IMR-90 (cell line): Measurements from ENCODE around the gene KCNJ16. TPM values are rescaled to one million over a fixed set of nuclear protein-coding genes. Genes with fewer than 3 reads are reported as not detected.
A peak's percentile ranks its signal among the peaks of the same experiment; 100 is the strongest.

Experiments used
- ATAC-seq: fragments of 200-7000 bp; cut with Tn5 transposase; 2 replicates; pipeline ENCODE4 v1.9.1; 2020; ENCODE audit warnings: low read depth, mild to moderate bottlenecking, moderate library complexity
- BruUV-seq: library from RNA; stranded (reverse); fragments of 400-500 nt; replicated peaks from 2 replicates; lab custom pipeline; 2021; lab: Mats Ljungman, UMichigan
- CTCF ChIA-PET: fragments of 300-600 bp; formaldehyde crosslinking; extraction: SDS; loops from one replicate; lab custom pipeline; 2021; ENCODE audit warnings: antibody characterized with exemption; lab: Yijun Ruan, JAX
- POLR2A ChIA-PET: fragments of 300-600 bp; sonication (Branson Sonifier 250); formaldehyde crosslinking; loops from one replicate; lab custom pipeline; 2022; ENCODE audit warnings: antibody characterized with exemption; ENCODE audit not compliant: unreplicated experiment; lab: Charles Lee
- DNase-seq: peaks from one replicate; pipeline ENCODE4 v3.0.0; 2013
- H2AFZ ChIP-seq: replicated peaks from 2 replicates; pipeline ENCODE3; 2013; ENCODE audit warnings: low read length, mild to moderate bottlenecking; ENCODE audit not compliant: poor library complexity
- H2AK5ac ChIP-seq: 2 replicates; pipeline ENCODE4 v1.6.1; 2013; ENCODE audit warnings: low read depth, low read length, inconsistent platforms
- H2AK9ac ChIP-seq: replicated peaks from 2 replicates; pipeline ENCODE3; 2013; ENCODE audit warnings: mild to moderate bottlenecking, low read depth, low read length, moderate library complexity; ENCODE audit not compliant: poor library complexity
- H2BK120ac ChIP-seq: 2 replicates; pipeline ENCODE4 v1.6.1; 2013; ENCODE audit warnings: low read depth, low read length, inconsistent platforms
- H2BK15ac ChIP-seq: 3 replicates; pipeline ENCODE4 v1.6.1; 2013; ENCODE audit warnings: low read depth, low read length, inconsistent platforms
- H2BK20ac ChIP-seq: 2 replicates; pipeline ENCODE4 v1.6.1; 2013; ENCODE audit warnings: low read depth, mild to moderate bottlenecking, inconsistent platforms, low read length, moderate library complexity
- H2BK5ac ChIP-seq: 2 replicates; pipeline ENCODE4 v1.6.1; 2013; ENCODE audit warnings: mild to moderate bottlenecking, low read depth, low read length, inconsistent platforms; ENCODE audit not compliant: poor library complexity, severe bottlenecking
- H3K14ac ChIP-seq: replicated peaks from 2 replicates; pipeline ENCODE4 v1.6.1; 2013; ENCODE audit warnings: low read depth, low read length, inconsistent platforms
- H3K18ac ChIP-seq: 2 replicates; pipeline ENCODE4 v1.6.1; 2013; ENCODE audit warnings: low read depth, low read length, control low read depth
- H3K23ac ChIP-seq: 2 replicates; pipeline ENCODE4 v1.6.1; 2013; ENCODE audit warnings: low read depth, low read length, inconsistent platforms
- H3K27ac ChIP-seq: 2 replicates; pipeline ENCODE4 v1.5.1; 2013; ENCODE audit warnings: mild to moderate bottlenecking, control low read depth, low read length; ENCODE audit not compliant: insufficient read depth
- H3K27me3 ChIP-seq: 2 replicates; pipeline ENCODE4 v1.6.1; 2013; ENCODE audit warnings: low read length; ENCODE audit not compliant: control insufficient read depth, insufficient read depth
- H3K36me3 ChIP-seq: 2 replicates; pipeline ENCODE4 v1.6.1; 2013; ENCODE audit warnings: low read length, mixed read lengths; ENCODE audit not compliant: control insufficient read depth, insufficient read depth
- H3K4ac ChIP-seq: 2 replicates; pipeline ENCODE4 v1.6.1; 2013; ENCODE audit warnings: low read depth, low read length, inconsistent platforms
- H3K4me1 ChIP-seq: 2 replicates; pipeline ENCODE4 v1.6.1; 2013; ENCODE audit warnings: low read length, mixed read lengths; ENCODE audit not compliant: control insufficient read depth, insufficient read depth
- H3K4me2 ChIP-seq: 2 replicates; pipeline ENCODE4 v1.6.1; 2013; ENCODE audit warnings: low read depth, mild to moderate bottlenecking, control low read depth, low read length, moderate library complexity
- H3K4me3 ChIP-seq: 2 replicates; pipeline ENCODE4 v1.5.1; 2013; ENCODE audit warnings: low read depth, mild to moderate bottlenecking, control low read depth, low read length, moderate library complexity; ENCODE audit not compliant: insufficient read depth
- H3K56ac ChIP-seq: 2 replicates; pipeline ENCODE4 v1.6.1; 2013; ENCODE audit warnings: low read length, inconsistent platforms; ENCODE audit not compliant: insufficient read depth; ENCODE audit errors: extremely low read depth
- H3K79me1 ChIP-seq, 2 experiments: 2 replicates each; pipeline ENCODE4 v1.6.1; 2013; ENCODE audit warnings: low read length in 2 of 2, inconsistent platforms in 1 of 2, low read depth in 1 of 2
- H3K9ac ChIP-seq: 2 replicates; pipeline ENCODE4 v1.6.1; 2013; ENCODE audit warnings: low read depth, low read length, control low read depth
- H3K9me1 ChIP-seq: 2 replicates; pipeline ENCODE4 v1.6.1; 2013; ENCODE audit warnings: low read length, inconsistent platforms; ENCODE audit not compliant: insufficient read depth
- H3K9me3 ChIP-seq: 2 replicates; pipeline ENCODE4 v1.6.1; 2013; ENCODE audit warnings: low read length; ENCODE audit not compliant: control insufficient read depth, insufficient read depth
- H4K20me1 ChIP-seq: 2 replicates; pipeline ENCODE4 v1.6.1; 2013; ENCODE audit warnings: low read length, inconsistent platforms; ENCODE audit not compliant: insufficient read depth
- H4K5ac ChIP-seq: 2 replicates; pipeline ENCODE4 v1.6.1; 2013; ENCODE audit warnings: mild to moderate bottlenecking, low read depth, low read length, control low read depth
- H4K8ac ChIP-seq, 2 experiments: 2 replicates each; pipeline ENCODE4 v1.6.1; 2013; ENCODE audit warnings: low read depth in 2 of 2, low read length in 2 of 2, control low read depth in 1 of 2, inconsistent platforms in 1 of 2
- H4K91ac ChIP-seq: 2 replicates; pipeline ENCODE4 v1.6.1; 2013; ENCODE audit warnings: low read depth, low read length, inconsistent platforms; ENCODE audit not compliant: insufficient read depth
- BHLHE40 ChIP-seq: fragments of 150-350 bp; IDR thresholded peaks from 2 replicates; pipeline ENCODE4 v1.6.1; 2016; ENCODE audit warnings: mild to moderate bottlenecking, low read depth, low read length
- CEBPB ChIP-seq: IDR thresholded peaks from 2 replicates; pipeline ENCODE4 v1.6.1; 2012; ENCODE audit warnings: low read depth, low read length, improper control_type of control experiment
- ELK1 ChIP-seq: fragments of 150-350 bp; IDR thresholded peaks from 2 replicates; pipeline ENCODE4 v1.6.1; 2016; ENCODE audit warnings: low read depth, mild to moderate bottlenecking, low read length, moderate library complexity, borderline replicate concordance
- FOS ChIP-seq: fragments of 150-350 bp; IDR thresholded peaks from 2 replicates; pipeline ENCODE4 v1.6.1; 2016; ENCODE audit warnings: low read depth, low read length
- MAFK ChIP-seq: IDR thresholded peaks from 2 replicates; pipeline ENCODE4 v1.6.1; 2012; ENCODE audit warnings: low read depth, low read length, improper control_type of control experiment
- MAZ ChIP-seq: IDR thresholded peaks from 2 replicates; pipeline ENCODE4 v1.6.1; 2012; ENCODE audit warnings: low read depth, mild to moderate bottlenecking, low read length, improper control_type of control experiment, moderate library complexity, borderline replicate concordance
- MXI1 ChIP-seq: IDR thresholded peaks from 2 replicates; pipeline ENCODE4 v1.6.1; 2012; ENCODE audit warnings: low read depth, mild to moderate bottlenecking, low read length, moderate library complexity, borderline replicate concordance
- RCOR1 ChIP-seq: IDR thresholded peaks from 2 replicates; pipeline ENCODE4 v1.6.1; 2012; ENCODE audit warnings: mild to moderate bottlenecking, low read length, improper control_type of control experiment; ENCODE audit not compliant: insufficient replicate concordance
- RFX5 ChIP-seq: IDR thresholded peaks from 2 replicates; pipeline ENCODE4 v1.8.0; 2012; ENCODE audit warnings: low read depth, mild to moderate bottlenecking, low read length, moderate library complexity
- USF2 ChIP-seq: fragments of 150-350 bp; IDR thresholded peaks from 2 replicates; pipeline ENCODE4 v1.6.1; 2017; ENCODE audit warnings: mild to moderate bottlenecking, antibody characterized with exemption, low read length, low read depth
- dilution Hi-C: fragments of 300-500 bp; cut with HindIII; formaldehyde crosslinking; loops from one replicate; pipeline ENCODE4 v1.14.3; 2018; ENCODE audit warnings: low sequenced_read_pairs; ENCODE audit not compliant: unreplicated experiment
- in situ Hi-C: fragments of 300-500 bp; cut with MboI; formaldehyde crosslinking; loops from 3 replicates; pipeline ENCODE4 v1.14.3; 2019; ENCODE audit warnings: low sequenced_read_pairs, inconsistent platforms, mixed read lengths
- intact Hi-C: fragments of 100-400 bp; cut with micrococcal nuclease; formaldehyde crosslinking; loops from 2 replicates; pipeline ENCODE4 v1.10.0; 2022
- polyA plus RNA-seq, 3 experiments: library from polyadenylated mRNA; depleted of rRNA; stranded (reverse); fragments of >200 nt; gene quantifications; 2 replicates each; pipeline ENCODE4 v1.2.3, GENCODE V29; 2012; ENCODE audit warnings: low replicate concordance in 1 of 3
- total RNA-seq: library from RNA; depleted of rRNA; stranded (reverse); fragments of >200 nt; gene quantifications from 2 replicates; pipeline ENCODE4 v1.2.3, GENCODE V29; 2012

KCNJ16 gene
- total and polyA plus RNA-seq, 2 of the 4 experiments (the other 2 are of a cell fraction): not detected

- no peaks in the 10 kb centered on the region for H3K9me3 ChIP-seq
- no peak overlapping the region for H3K9ac ChIP-seq
- intact Hi-C loops: no loop called here
- H3K4me2 ChIP-seq: no peak overlapping the region
- H3K14ac ChIP-seq: no peak overlapping the region
- no peaks in the 10 kb centered on the region for H3K36me3 ChIP-seq
- in situ Hi-C loops: no loop called here
- H3K27ac ChIP-seq: peak overlapping the region; percentile 12; the same call in 1 of the 2 replicates
- BruUV-seq: no TSS peak
- TF ChIP-seq RFX5: no peak
- no peak for TF ChIP-seq MAZ
- no peak for TF ChIP-seq ELK1
- TF ChIP-seq MXI1: no peak
- no peak for TF ChIP-seq FOS
- no peak for TF ChIP-seq RCOR1
- no peak for TF ChIP-seq CEBPB
- TF ChIP-seq MAFK: no peak
- no peak for TF ChIP-seq BHLHE40
- TF ChIP-seq USF2: no peak
- POLR2A ChIA-PET: no interaction called here
- CTCF ChIA-PET: no interaction called here
- no peak overlapping the region for H3K4ac ChIP-seq
- H3K4me1 ChIP-seq: peaks cover 10% of the 10 kb centered on the region
- H2BK20ac ChIP-seq: no peak overlapping the region
- H3K56ac ChIP-seq: no peak overlapping the region
- no peak overlapping the region for H2AK5ac ChIP-seq
- H4K91ac ChIP-seq: no peak overlapping the region
- no peak overlapping the region for H2BK120ac ChIP-seq
- no peaks in the 10 kb centered on the region for H3K9me1 ChIP-seq
- dilution Hi-C loops: no loop called here
- H4K5ac ChIP-seq: no peak overlapping the region
- H3K4me3 ChIP-seq: no peak overlapping the region
- H3K18ac ChIP-seq: peak overlapping the region; percentile 70
- no peak overlapping the region for H2BK15ac ChIP-seq
- no peak overlapping the region for H3K23ac ChIP-seq
- H4K8ac ChIP-seq: no peak overlapping the region; a peak in 1 of 4 replicates
- no peak overlapping the region for H2AK9ac ChIP-seq
- no peak overlapping the region for H2BK5ac ChIP-seq
- no peaks in the 10 kb centered on the region for H4K20me1 ChIP-seq
- ATAC-seq (peak; percentile 68), DNase-seq (peak; percentile 35)
- H3K79me1 ChIP-seq: no peaks in the 10 kb centered on the region
- no peak overlapping the region for H2AFZ ChIP-seq
- no peaks in the 10 kb centered on the region for H3K27me3 ChIP-seq
These were observed 46.6 kb upstream of the KCNJ16 start for GRCh38 chr17:70028397-70028796.
